GM12878 (cell line): Measurements from ENCODE around the gene KRTAP17-1. TPM values are rescaled to one million over a fixed set of nuclear protein-coding genes. Genes with fewer than 3 reads are reported as not detected.

Experiments used
- ATAC-seq: fragments of 200-7000 bp; cut with Tn5 transposase; 3 replicates; pipeline ENCODE4 v1.9.1; 2020; ENCODE audit warnings: mild to moderate bottlenecking, moderate library complexity
- BruUV-seq: library from RNA; stranded (reverse); fragments of 400-500 nt; replicated peaks from 2 replicates; lab custom pipeline; 2021; lab: Mats Ljungman, UMichigan
- CTCF ChIA-PET: fragments of 300-600 bp; sonication (Branson Sonifier 250); formaldehyde crosslinking; extraction: SDS; loops from one replicate; lab custom pipeline; 2021; ENCODE audit warnings: inconsistent platforms; lab: Yijun Ruan, JAX
- POLR2A ChIA-PET: fragments of 350-600 bp; formaldehyde crosslinking; extraction: SDS; loops from one replicate; lab custom pipeline; 2021; ENCODE audit warnings: inconsistent platforms; lab: Charles Lee
- RAD21 ChIA-PET: fragments of 300-600 bp; sonication (Branson Sonifier 250); formaldehyde crosslinking; loops from one replicate; lab custom pipeline; 2023; ENCODE audit warnings: antibody characterized with exemption; ENCODE audit not compliant: unreplicated experiment; lab: Charles Lee
- SMC1A ChIA-PET: fragments of 300-600 bp; sonication (Branson Sonifier 250); formaldehyde crosslinking; loops from one replicate; lab custom pipeline; 2023; ENCODE audit not compliant: unreplicated experiment, uncharacterized antibody; lab: Charles Lee
- DNase-seq: peaks from one replicate; pipeline ENCODE4 v3.0.0-alpha.2; 2011; ENCODE audit warnings: low read depth, low spot score
- FAIRE-seq: peaks from 3 replicates; lab custom pipeline; 2011; peaks lifted over from hg19 to GRCh38; lab: Jason Lieb, UNC
- H2AFZ ChIP-seq: 2 replicates; pipeline ENCODE4 v1.6.0; 2011; ENCODE audit warnings: low read depth, low read length, control low read depth; ENCODE audit not compliant: control insufficient read depth
- H3K27ac ChIP-seq: 2 replicates; pipeline ENCODE4 v1.5.1; 2011; ENCODE audit warnings: control low read depth; ENCODE audit not compliant: control insufficient read depth, insufficient read depth
- H3K27me3 ChIP-seq, 2 experiments: replicated peaks in 1 of 2; 2 replicates each; pipeline versions ENCODE4 v1.6.0 to v1.6.1; 2011; ENCODE audit warnings: low read length in 1 of 2; ENCODE audit not compliant: control insufficient read depth in 2 of 2, insufficient read depth in 2 of 2
- H3K36me3 ChIP-seq, 2 experiments: 2 replicates each; pipeline ENCODE4 v1.5.1; 2011; ENCODE audit warnings: low read length in 1 of 2; ENCODE audit not compliant: control insufficient read depth in 2 of 2, insufficient read depth in 2 of 2
- H3K4me1 ChIP-seq: 2 replicates; pipeline ENCODE4 v1.6.1; 2011; ENCODE audit warnings: mild to moderate bottlenecking, low read length, moderate library complexity, mixed read lengths; ENCODE audit not compliant: control insufficient read depth, insufficient read depth
- H3K4me2 ChIP-seq: 2 replicates; pipeline ENCODE4 v1.6.0; 2011; ENCODE audit warnings: control low read depth; ENCODE audit not compliant: control insufficient read depth, insufficient read depth
- H3K4me3 ChIP-seq: fragments of 200-600 bp; sonication (generic); 2 replicates; pipeline ENCODE4 v1.5.1; 2016
- H3K79me2 ChIP-seq: 2 replicates; pipeline ENCODE4 v1.6.0; 2011; ENCODE audit warnings: low read length; ENCODE audit not compliant: control insufficient read depth, insufficient read depth
- H3K9ac ChIP-seq: 2 replicates; pipeline ENCODE4 v1.8.0; 2011; ENCODE audit warnings: low read length, control low read depth, mixed read lengths; ENCODE audit not compliant: control insufficient read depth, insufficient read depth
- H3K9me3 ChIP-seq: replicated peaks from 3 replicates; pipeline ENCODE4 v1.5.1; 2011; ENCODE audit warnings: mild to moderate bottlenecking, low read length; ENCODE audit not compliant: control insufficient read depth, insufficient read depth
- H4K20me1 ChIP-seq: 2 replicates; pipeline ENCODE4 v1.6.0; 2011; ENCODE audit not compliant: control insufficient read depth, insufficient read depth
- BRCA1 ChIP-seq: IDR thresholded peaks from 2 replicates; pipeline ENCODE4 v1.6.1; 2011; ENCODE audit warnings: low read depth, low read length, improper control_type of control experiment
- CBX3 ChIP-seq: fragments of 200-600 bp; sonication (generic); IDR thresholded peaks from 2 replicates; pipeline ENCODE4 v1.6.1; 2016; ENCODE audit warnings: low read depth, borderline replicate concordance
- CEBPB ChIP-seq, 2 experiments: fragments of 150-350 bp in 1 of 2; IDR thresholded peaks; 2 replicates each; pipeline ENCODE4 v1.6.1; 2012 to 2014; ENCODE audit warnings: low read depth in 2 of 2, low read length in 2 of 2, borderline replicate concordance in 1 of 2, inconsistent platforms in 1 of 2
- CREB1 ChIP-seq: IDR thresholded peaks from 2 replicates; pipeline ENCODE4 v1.6.1; 2012; ENCODE audit warnings: low read depth, mild to moderate bottlenecking, inconsistent platforms
- CUX1 ChIP-seq: IDR thresholded peaks from 2 replicates; pipeline ENCODE4 v1.6.1; 2012; ENCODE audit warnings: improper control_type of control experiment, low read depth, low read length; ENCODE audit not compliant: insufficient replicate concordance
- DPF2 ChIP-seq: fragments of 450-650 bp; IDR thresholded peaks from 2 replicates; pipeline ENCODE4 v1.6.1; 2017; ENCODE audit warnings: mild to moderate bottlenecking
- ETV6 ChIP-seq, 2 experiments: fragments of 450-650 bp in 1 of 2; IDR thresholded peaks in 1 of 2; conservative IDR thresholded peaks in 1 of 2; 2 replicates each; pipeline ENCODE4 v1.6.1; 2014; ENCODE audit warnings: antibody characterized with exemption in 1 of 2, borderline replicate concordance in 1 of 2, low read depth in 1 of 2, mild to moderate bottlenecking in 1 of 2, moderate library complexity in 1 of 2
- IKZF1 ChIP-seq: fragments of 450-650 bp; conservative IDR thresholded peaks from 2 replicates; pipeline ENCODE4 v1.6.1; 2017; ENCODE audit warnings: antibody characterized with exemption, mild to moderate bottlenecking
- NKRF ChIP-seq: fragments of 450-650 bp; conservative IDR thresholded peaks from 2 replicates; pipeline ENCODE4 v1.6.1; 2017; ENCODE audit warnings: mild to moderate bottlenecking, moderate library complexity
- NR2C2 ChIP-seq: IDR thresholded peaks from 2 replicates; pipeline ENCODE4 v1.6.1; 2011; ENCODE audit warnings: borderline replicate concordance, low read depth; ENCODE audit not compliant: control insufficient read depth, insufficient read length
- PML ChIP-seq: IDR thresholded peaks from 2 replicates; pipeline ENCODE4 v1.6.1; 2012; ENCODE audit warnings: low read length, inconsistent platforms
- RFX5 ChIP-seq: IDR thresholded peaks from 2 replicates; pipeline ENCODE4 v1.6.1; 2011; ENCODE audit warnings: low read depth, low read length, improper control_type of control experiment
- SMAD1 ChIP-seq: fragments of 450-650 bp; IDR thresholded peaks from 2 replicates; pipeline ENCODE4 v1.6.1; 2018; ENCODE audit warnings: mild to moderate bottlenecking, low read depth; ENCODE audit not compliant: partially characterized antibody
- SP1 ChIP-seq: IDR thresholded peaks from one replicate; pipeline ENCODE4 v1.6.1; 2011; ENCODE audit warnings: low read depth, low read length
- SUPT20H ChIP-seq: IDR thresholded peaks from 2 replicates; pipeline ENCODE4 v1.6.1; 2011; ENCODE audit warnings: low read depth, mild to moderate bottlenecking, low read length, moderate library complexity, borderline replicate concordance; ENCODE audit not compliant: control insufficient read depth
- SUZ12 ChIP-seq: fragments of 200-600 bp; sonication (generic); IDR thresholded peaks from one replicate; pipeline ENCODE4 v1.6.1; 2018; ENCODE audit warnings: antibody characterized with exemption, mild to moderate bottlenecking; ENCODE audit not compliant: unreplicated experiment
- TAF1 ChIP-seq: IDR thresholded peaks from 2 replicates; pipeline ENCODE4 v1.6.1; 2011; ENCODE audit warnings: mild to moderate bottlenecking, low read depth, low read length, borderline replicate concordance
- YY1 ChIP-seq: IDR thresholded peaks from 2 replicates; pipeline ENCODE4 v1.6.1; 2011; ENCODE audit warnings: low read depth, mild to moderate bottlenecking, low read length
- WGBS: methylation state at CpG from one replicate; pipeline ENCODE4 v1.1.6; 2016; ENCODE audit warnings: low lambda C conversion rate; ENCODE audit not compliant: insufficient replicate concordance, insufficient coverage; ENCODE audit errors: missing lambda C conversion rate; 5-methylcytosine and 5-hydroxymethylcytosine counted together
- in situ Hi-C: fragments of 300-500 bp; cut with MboI; formaldehyde crosslinking; loops from 9 replicates; pipeline ENCODE4 v1.14.3; 2018; ENCODE audit warnings: mixed read lengths
- intact Hi-C: fragments of 100-400 bp; cut with micrococcal nuclease; formaldehyde crosslinking; loops from one replicate; pipeline ENCODE4 v1.14.2; 2022; ENCODE audit not compliant: unreplicated experiment
- polyA plus RNA-seq, 11 experiments: library from polyadenylated mRNA; depleted of rRNA in 4 of 11; unstranded in 6 of 11; stranded (reverse) in 5 of 11; fragments of >200 nt; fragmentation: Nextera tagmentation in 4 of 11; fragmentation: Illumina TruSeq in 1 of 11; extraction: Ambion mirVana in 4 of 11; extraction: Trizol in 1 of 11; gene quantifications; 1 replicate in 1 of 11; 2 replicates in 10 of 11; pipeline versions ENCODE4 v1.2.1 to v1.2.3, GENCODE V29; 2011 to 2016; ENCODE audit warnings: inconsistent platforms in 2 of 11, missing spikeins in 2 of 11, low read depth in 1 of 11
- total RNA-seq, 4 experiments: library from RNA; depleted of rRNA in 3 of 4; stranded (reverse); fragments of >200 nt in 3 of 4; fragmentation: Illumina TruSeq in 1 of 4; extraction: Trizol in 1 of 4; gene quantifications; 2 replicates each; pipeline versions ENCODE4 v1.2.1 to v1.2.3, GENCODE V29; 2013 to 2021

The KRTAP17-1 gene
- total and polyA plus RNA-seq, 10 of the 15 experiments (the other 5 are each of a cell fraction or from before 2014, with no cell fraction given): 0.16 to 5.7 (median 0.17) TPM; not detected in 7

GRCh38 chr17:41265078-41265477 lies 50.4 kb downstream of the KRTAP17-1 start, which contains the start of gene KRTAP9-6:
TSS of gene KRTAP9-6 (plus strand) at chr17:41265378. CDS start at chr17:41265378, 0 bp downstream.
- 3% methylated on average over 2 of the region's 2 CpGs for WGBS
- H4K20me1 ChIP-seq: no peaks in the 10 kb centered on the region
- TF ChIP-seq YY1: no peak
- no peak for TF ChIP-seq CBX3
- no peak for TF ChIP-seq IKZF1
- no peak for TF ChIP-seq SUPT20H
- TF ChIP-seq RFX5: no peak
- no peak for TF ChIP-seq BRCA1
- no peak for TF ChIP-seq ETV6 (conservative IDR thresholded peaks at IDR 0.05 in 1 of 2, IDR thresholded peaks at IDR 0.05 in 1 of 2; ENCODE audit: borderline replicate concordance in 1 of 2, low read depth in 1 of 2)
- TF ChIP-seq DPF2: no peak
- no peak for TF ChIP-seq SUZ12
- TF ChIP-seq PML: no peak
- no peak for TF ChIP-seq SP1
- TF ChIP-seq SMAD1: no peak
- TF ChIP-seq CEBPB (IDR thresholded peaks at IDR 0.05; ENCODE audit: borderline replicate concordance in 1 of 2, low read depth in 2 of 2, low read length in 2 of 2): no peak
- TF ChIP-seq CREB1: no peak
- no peak for TF ChIP-seq NKRF
- TF ChIP-seq NR2C2: no peak
- no peak for TF ChIP-seq CUX1
- no peak for TF ChIP-seq TAF1
- H3K36me3 ChIP-seq: no peaks in the 10 kb centered on the region
- H3K79me2 ChIP-seq: no peaks in the 10 kb centered on the region
- POLR2A ChIA-PET: no interaction called here
- no peaks in the 10 kb centered on the region for H3K9me3 ChIP-seq
- ATAC-seq (no peak), DNase-seq (no peak), FAIRE-seq (no peak)
- no peak within 1 kb of the TSS for H3K4me2 ChIP-seq
- no peaks in the 10 kb centered on the region for H3K4me1 ChIP-seq
- RAD21 ChIA-PET: interaction anchor here (1.3 kb wide), 1 partner anchor 12 kb away, joined by 3 read pairs; no protein-coding TSS in a partner anchor
- in situ Hi-C loops: no loop called here
- intact Hi-C loops: no loop called here
- no peak within 1 kb of the TSS for H2AFZ ChIP-seq
- no peak within 1 kb of the TSS for H3K27ac ChIP-seq
- no TSS peak for BruUV-seq
- CTCF ChIA-PET: no interaction called here
- H3K9ac ChIP-seq: no peak within 1 kb of the TSS
- SMC1A ChIA-PET: no interaction called here
- no peak within 1 kb of the TSS for H3K4me3 ChIP-seq
- H3K27me3 ChIP-seq: no peaks in the 10 kb centered on the region; a peak in 1 of 4 replicates
